ENCODE measurements around the gene KCNT2. TPM values are rescaled to one million over a fixed set of nuclear protein-coding genes. Genes with fewer than 3 reads are reported as not detected.

Gene KCNT2
- total and polyA plus RNA-seq, 10 of the 15 experiments (the other 5 are each of a cell fraction or from before 2014, with no cell fraction given): not detected

GRCh38 chr1:196410768-196411167 lies 197.5 kb downstream of the KCNT2 start (continued):
- TF ChIP-seq NKRF (conservative IDR thresholded peaks at IDR 0.05) (no peak), SMAD5 (IDR thresholded peaks at IDR 0.05; ENCODE audit: low read depth) (no peak)

- FAIRE-seq: no peak
Observed at GRCh38 chr1:196409586-196409985, 198.7 kb downstream of the KCNT2 start.

More at GRCh38 chr1:196409586-196409985, 198.7 kb downstream of the KCNT2 start:
- DNase-seq (ENCODE audit: low read depth, low spot score): no peak
- 25% methylated on average over 2 of the region's 2 CpGs for WGBS (ENCODE audit: insufficient coverage, insufficient replicate concordance, low lambda C conversion rate, missing lambda C conversion rate)
- ChIA-PET SMC1A (ENCODE audit: uncharacterized antibody, unreplicated experiment) (no interaction called here), CTCF (interaction anchor here (0.6 kb wide), 1 partner anchor 95 kb away, joined by 4 read pairs; no protein-coding TSS in a partner anchor), RAD21 (ENCODE audit: unreplicated experiment) (no interaction called here), POLR2A (no interaction called here)
- no peak overlapping the region for H3K4me2 ChIP-seq (ENCODE audit: control insufficient read depth, insufficient read depth)
- no peaks in the 10 kb centered on the region for H3K4me1 ChIP-seq (ENCODE audit: control insufficient read depth, insufficient read depth, low read length)
- TF ChIP-seq SPI1 (IDR thresholded peaks at IDR 0.05; ENCODE audit: borderline replicate concordance, insufficient read depth, low read depth, low read length) (peak; percentile 28; the same call in 1 of the 2 replicates), MAX (IDR thresholded peaks at IDR 0.05; ENCODE audit: low read depth, low read length) (no peak), MEF2A (IDR thresholded peaks at IDR 0.05; ENCODE audit: insufficient read depth, low read depth, low read length) (0 out of 2 replicates have a peak, but pooled peaks have one; percentile 47)
- no peak overlapping the region for H3K4me3 ChIP-seq
- no peak overlapping the region for H2AFZ ChIP-seq (ENCODE audit: control insufficient read depth, low read depth, low read length)
- H3K9me3 ChIP-seq (replicated peaks; ENCODE audit: control insufficient read depth, insufficient read depth, low read length): no peaks in the 10 kb centered on the region
- H3K27me3 ChIP-seq (replicated peaks in 1 of 2; ENCODE audit: control insufficient read depth in 2 of 2, insufficient read depth in 2 of 2, low read length in 1 of 2): no peaks in the 10 kb centered on the region
- ATAC-seq: no peak
- no peak overlapping the region for H3K9ac ChIP-seq (ENCODE audit: control insufficient read depth, insufficient read depth, low read length)
- in situ Hi-C loops (cut with MboI) (no loop called here), intact Hi-C loops (cut with micrococcal nuclease; ENCODE audit: unreplicated experiment) (loop anchor here (5.0 kb wide), 1 partner anchor 332 kb away; no protein-coding TSS in a partner anchor)
- H4K20me1 ChIP-seq (ENCODE audit: control insufficient read depth, insufficient read depth): no peaks in the 10 kb centered on the region
- H3K27ac ChIP-seq (ENCODE audit: control insufficient read depth, insufficient read depth): no peak overlapping the region
- H3K36me3 ChIP-seq (ENCODE audit: control insufficient read depth in 2 of 2, insufficient read depth in 2 of 2, low read length in 1 of 2): no peaks in the 10 kb centered on the region
- H3K79me2 ChIP-seq (ENCODE audit: control insufficient read depth, insufficient read depth, low read length): no peaks in the 10 kb centered on the region
- BruUV-seq (replicated peaks): no TSS peak

All from GM12878 (cell line).